Measurements from ENCODE around the gene FAM234B. TPM values are rescaled to one million over a fixed set of nuclear protein-coding genes. Genes with fewer than 3 reads are reported as not detected.

The FAM234B gene
- total RNA-seq, 2 donors from 2014 or later = 9.7 to 14.7 TPM

DNA sequence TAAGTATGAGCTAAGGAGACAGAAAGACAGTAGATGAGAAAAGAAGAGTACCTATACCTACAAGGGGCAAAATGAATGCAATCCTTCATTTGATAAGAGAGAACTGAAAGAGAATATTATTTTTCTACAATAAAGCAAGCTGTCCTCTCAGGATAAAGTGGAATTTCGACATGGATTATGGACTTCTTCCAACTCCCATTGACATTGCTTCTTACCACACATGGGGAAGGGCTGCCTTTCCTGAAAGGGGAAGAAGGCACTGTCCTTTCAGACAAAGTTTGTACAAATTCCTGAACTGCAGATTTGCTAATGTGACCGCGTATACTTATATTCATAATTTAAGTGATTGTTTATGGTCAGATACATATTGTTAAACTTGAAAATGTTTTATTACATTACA lies 39.8 kb upstream of the FAM234B start:
- Mint-ChIP-seq H3K9me3 (no peaks in the 10 kb centered on the region), H3K27me3 (no peaks in the 10 kb centered on the region), H3K4me3 (no peak overlapping the region), H3K27ac (no peak overlapping the region), H3K36me3 (ENCODE audit: low read depth) (no peaks in the 10 kb centered on the region), H3K4me1 (peaks cover 4% of the 10 kb centered on the region)
- no peak for ATAC-seq (replicated peaks)

DNA sequence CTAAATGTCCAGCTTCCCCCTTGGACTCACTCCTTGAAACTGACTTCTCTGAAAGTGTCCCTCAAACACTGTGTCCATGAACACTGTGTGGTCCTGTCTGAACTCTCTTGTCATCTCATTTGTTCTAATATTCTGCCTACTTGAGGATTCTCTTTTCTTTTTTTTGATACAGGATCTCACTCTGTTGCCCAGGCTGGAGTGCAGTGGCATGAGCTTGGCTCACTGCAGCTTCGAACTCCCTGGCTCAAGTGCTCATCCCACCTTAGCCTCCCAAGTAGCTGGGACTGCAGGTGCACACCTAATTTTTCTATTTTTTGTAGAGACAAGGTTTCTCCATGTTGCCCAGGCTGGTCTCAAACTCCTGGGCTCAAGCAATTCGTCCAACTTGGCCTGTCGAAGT lies 39.2 kb upstream of the FAM234B start:
- no peak overlapping the region for H3K4me3 Mint-ChIP-seq
- no peaks in the 10 kb centered on the region for H3K36me3 Mint-ChIP-seq (ENCODE audit: low read depth)
- no peaks in the 10 kb centered on the region for H3K27me3 Mint-ChIP-seq
- H3K27ac Mint-ChIP-seq = no peak overlapping the region
- peaks cover 4% of the 10 kb centered on the region for H3K4me1 Mint-ChIP-seq
- no peak for ATAC-seq (replicated peaks)
- no peaks in the 10 kb centered on the region for H3K9me3 Mint-ChIP-seq

DNA sequence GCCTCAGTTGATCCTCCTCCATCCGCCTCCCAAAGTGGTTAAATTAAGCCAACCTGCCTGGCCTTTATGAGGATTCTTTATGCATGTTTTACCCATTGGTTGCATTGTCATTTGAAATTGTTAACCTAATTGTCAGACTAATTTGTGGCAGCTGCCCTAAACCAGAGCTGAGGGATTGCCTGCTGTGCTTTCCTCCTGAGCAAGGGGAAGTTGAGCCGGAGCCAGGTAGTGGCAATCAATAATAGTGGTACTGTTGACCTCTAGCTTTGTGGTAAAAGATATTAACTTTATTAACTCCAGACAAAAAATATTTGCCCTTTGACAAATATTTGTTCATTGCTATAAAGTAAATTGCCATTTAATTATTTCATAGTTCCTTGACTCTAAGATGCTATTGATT lies 38.5 kb upstream of the FAM234B start:
- Mint-ChIP-seq H3K27ac (no peak overlapping the region), H3K4me3 (no peak overlapping the region), H3K27me3 (no peaks in the 10 kb centered on the region), H3K36me3 (ENCODE audit: low read depth) (no peaks in the 10 kb centered on the region), H3K4me1 (peaks cover 4% of the 10 kb centered on the region), H3K9me3 (no peaks in the 10 kb centered on the region)
- ATAC-seq (replicated peaks) = no peak

GRCh38 chr12:13007496-13008233 lies 36.5 kb upstream of the FAM234B start:
- no peak overlapping the region for H3K27ac Mint-ChIP-seq
- ATAC-seq (replicated peaks) = no peak
- H3K36me3 Mint-ChIP-seq (ENCODE audit: low read depth) = no peaks in the 10 kb centered on the region
- H3K4me1 Mint-ChIP-seq = no peaks in the 10 kb centered on the region
- no peak overlapping the region for H3K4me3 Mint-ChIP-seq
- peaks cover 5% of the 10 kb centered on the region for H3K27me3 Mint-ChIP-seq
- H3K9me3 Mint-ChIP-seq = no peaks in the 10 kb centered on the region

DNA sequence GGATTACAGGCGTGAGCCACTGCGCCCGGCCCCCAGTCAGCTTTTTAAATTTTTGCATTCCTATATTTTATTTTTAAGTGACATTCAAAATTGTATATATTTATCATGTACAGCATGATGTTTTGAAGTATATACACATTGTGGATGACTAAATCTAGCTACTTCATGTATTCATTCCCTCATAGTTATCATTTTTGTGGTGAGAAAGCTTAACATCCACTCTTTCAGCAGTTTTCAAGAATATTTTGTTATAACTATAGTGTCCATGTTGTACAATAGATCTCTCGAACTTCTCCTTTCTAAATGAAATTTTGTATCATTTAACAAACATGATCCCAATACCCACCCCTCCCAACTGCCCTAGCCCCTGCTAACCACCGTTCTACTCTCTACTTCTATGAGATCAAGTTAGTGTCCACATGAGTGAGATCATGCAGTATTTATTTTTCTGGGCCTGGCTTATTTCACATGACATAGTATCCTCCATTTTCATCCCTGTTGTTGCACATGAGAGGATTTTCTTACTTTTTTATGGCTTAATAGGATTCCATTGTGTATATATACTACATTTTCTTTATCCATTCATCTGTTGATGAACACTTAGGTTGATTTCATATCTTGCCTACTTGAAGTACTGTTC lies 35.3 kb upstream of the FAM234B start:
- H3K4me1 Mint-ChIP-seq = no peaks in the 10 kb centered on the region
- H3K4me3 Mint-ChIP-seq = no peak overlapping the region
- peaks cover 5% of the 10 kb centered on the region for H3K27me3 Mint-ChIP-seq
- ATAC-seq (replicated peaks) = no peak
- H3K36me3 Mint-ChIP-seq (ENCODE audit: low read depth) = no peaks in the 10 kb centered on the region
- H3K27ac Mint-ChIP-seq = no peak overlapping the region
- H3K9me3 Mint-ChIP-seq = no peaks in the 10 kb centered on the region

DNA sequence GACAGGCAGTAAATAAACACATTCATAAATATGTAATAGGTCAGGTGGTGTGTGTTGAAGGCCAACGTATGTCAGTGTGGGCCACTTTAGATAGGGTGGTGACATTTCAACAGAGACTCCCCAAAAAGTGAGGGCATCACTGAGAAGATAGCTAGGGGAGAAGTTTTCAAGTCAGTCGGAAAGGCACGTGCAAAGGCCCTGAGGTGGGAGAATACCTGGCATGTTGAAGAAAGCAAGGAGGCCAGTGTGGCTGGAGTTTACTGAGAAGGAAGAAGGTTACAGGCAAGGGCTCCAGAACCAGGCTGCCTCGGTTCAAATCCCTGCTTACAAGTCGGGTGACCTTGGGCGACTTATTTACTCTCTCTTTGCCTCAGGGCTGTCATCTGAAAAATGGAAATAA lies 33.1 kb upstream of the FAM234B start:
- ATAC-seq (replicated peaks) = no peak
- peaks cover 17% of the 10 kb centered on the region for H3K27me3 Mint-ChIP-seq
- no peaks in the 10 kb centered on the region for H3K9me3 Mint-ChIP-seq
- no peaks in the 10 kb centered on the region for H3K4me1 Mint-ChIP-seq
- H3K27ac Mint-ChIP-seq = no peak overlapping the region
- no peaks in the 10 kb centered on the region for H3K36me3 Mint-ChIP-seq (ENCODE audit: low read depth)
- no peak overlapping the region for H3K4me3 Mint-ChIP-seq

GRCh38 chr12:13022851-13023271 lies 21.3 kb upstream of the FAM234B start:
- no peak for ATAC-seq (replicated peaks)
- Mint-ChIP-seq H3K4me3 (no peak overlapping the region), H3K27me3 (peaks cover 28% of the 10 kb centered on the region), H3K27ac (no peak overlapping the region), H3K36me3 (ENCODE audit: low read depth) (no peaks in the 10 kb centered on the region), H3K9me3 (no peaks in the 10 kb centered on the region), H3K4me1 (no peaks in the 10 kb centered on the region)

GRCh38 chr12:13023811-13024530 lies 20.2 kb upstream of the FAM234B start:
- Mint-ChIP-seq H3K36me3 (ENCODE audit: low read depth) (no peaks in the 10 kb centered on the region), H3K4me3 (no peak overlapping the region), H3K9me3 (no peaks in the 10 kb centered on the region), H3K4me1 (no peaks in the 10 kb centered on the region), H3K27ac (no peak overlapping the region), H3K27me3 (peaks cover 25% of the 10 kb centered on the region)
- ATAC-seq (replicated peaks) = no peak

DNA sequence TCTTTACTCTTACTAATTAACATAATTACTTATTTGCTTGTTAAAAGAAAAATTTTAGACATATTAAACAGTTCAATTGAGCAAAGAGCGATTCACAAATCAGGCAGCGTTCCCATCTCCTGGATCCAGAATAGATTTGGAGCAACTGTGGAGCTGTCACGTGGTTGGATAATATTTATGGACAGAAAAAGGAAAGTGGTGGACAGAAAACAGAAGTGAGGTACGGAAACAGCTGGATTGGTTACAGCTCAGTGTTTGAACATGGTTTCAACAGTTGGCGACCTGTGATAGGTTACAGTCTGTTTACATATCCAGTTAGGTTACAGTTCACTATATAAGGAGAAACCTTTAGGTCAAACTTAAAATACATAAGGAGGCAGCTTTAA lies 19.7 kb upstream of the FAM234B start:
- Mint-ChIP-seq H3K4me3 (no peak overlapping the region), H3K27ac (no peak overlapping the region), H3K4me1 (no peaks in the 10 kb centered on the region), H3K27me3 (peaks cover 27% of the 10 kb centered on the region), H3K36me3 (ENCODE audit: low read depth) (no peaks in the 10 kb centered on the region), H3K9me3 (no peaks in the 10 kb centered on the region)
- no peak for ATAC-seq (replicated peaks)

GRCh38 chr12:13026286-13026685 lies 17.9 kb upstream of the FAM234B start:
- Mint-ChIP-seq H3K27ac (no peak overlapping the region), H3K9me3 (no peaks in the 10 kb centered on the region), H3K4me3 (no peak overlapping the region), H3K4me1 (no peaks in the 10 kb centered on the region), H3K36me3 (ENCODE audit: low read depth) (no peaks in the 10 kb centered on the region), H3K27me3 (peaks cover 27% of the 10 kb centered on the region)
- ATAC-seq (replicated peaks) = no peak

DNA sequence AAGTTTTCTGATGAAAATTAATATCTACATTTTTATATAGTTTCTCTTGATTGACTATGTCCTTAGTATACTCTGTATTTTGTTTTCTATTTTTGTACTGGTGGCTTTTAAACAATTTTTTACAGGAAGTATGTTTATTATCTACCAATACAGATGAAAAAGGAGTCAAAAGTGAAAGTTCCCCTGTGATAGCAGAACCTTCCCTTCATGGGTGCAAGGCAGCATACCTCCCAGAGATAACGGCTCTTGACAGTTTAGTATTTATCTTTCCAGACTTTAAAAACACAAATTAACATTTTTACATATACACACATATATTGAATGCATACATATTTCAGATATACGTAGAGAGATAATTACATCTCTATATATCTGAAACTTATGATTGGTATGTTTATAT lies 17.1 kb upstream of the FAM234B start:
- Mint-ChIP-seq H3K27me3 (peaks cover 27% of the 10 kb centered on the region), H3K4me3 (no peak overlapping the region), H3K4me1 (no peaks in the 10 kb centered on the region), H3K36me3 (ENCODE audit: low read depth) (no peaks in the 10 kb centered on the region), H3K27ac (no peak overlapping the region), H3K9me3 (no peaks in the 10 kb centered on the region)
- ATAC-seq (replicated peaks) = no peak

DNA sequence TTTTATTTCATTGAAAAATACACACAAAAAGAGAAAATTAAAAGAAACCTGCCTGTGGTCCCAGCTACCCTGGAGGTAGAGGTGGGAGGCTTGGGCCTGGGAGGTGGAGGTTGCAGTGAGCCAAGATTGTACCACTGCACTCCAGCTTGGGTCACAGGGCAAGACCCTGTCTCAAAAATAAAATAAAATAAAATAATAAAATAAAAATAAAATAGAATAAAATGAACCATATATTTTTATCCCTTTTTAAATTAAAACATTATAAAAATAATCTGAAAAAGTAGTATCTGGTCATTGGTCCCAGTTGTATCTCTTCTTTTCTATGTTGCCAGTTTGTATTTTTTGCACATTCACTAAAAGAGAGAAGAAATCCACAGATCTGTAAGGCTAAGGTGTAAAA lies 16.7 kb upstream of the FAM234B start:
- Mint-ChIP-seq H3K9me3 (no peaks in the 10 kb centered on the region), H3K27ac (no peak overlapping the region), H3K4me1 (no peaks in the 10 kb centered on the region), H3K36me3 (ENCODE audit: low read depth) (no peaks in the 10 kb centered on the region), H3K27me3 (peaks cover 27% of the 10 kb centered on the region), H3K4me3 (no peak overlapping the region)
- ATAC-seq (replicated peaks) = no peak

DNA sequence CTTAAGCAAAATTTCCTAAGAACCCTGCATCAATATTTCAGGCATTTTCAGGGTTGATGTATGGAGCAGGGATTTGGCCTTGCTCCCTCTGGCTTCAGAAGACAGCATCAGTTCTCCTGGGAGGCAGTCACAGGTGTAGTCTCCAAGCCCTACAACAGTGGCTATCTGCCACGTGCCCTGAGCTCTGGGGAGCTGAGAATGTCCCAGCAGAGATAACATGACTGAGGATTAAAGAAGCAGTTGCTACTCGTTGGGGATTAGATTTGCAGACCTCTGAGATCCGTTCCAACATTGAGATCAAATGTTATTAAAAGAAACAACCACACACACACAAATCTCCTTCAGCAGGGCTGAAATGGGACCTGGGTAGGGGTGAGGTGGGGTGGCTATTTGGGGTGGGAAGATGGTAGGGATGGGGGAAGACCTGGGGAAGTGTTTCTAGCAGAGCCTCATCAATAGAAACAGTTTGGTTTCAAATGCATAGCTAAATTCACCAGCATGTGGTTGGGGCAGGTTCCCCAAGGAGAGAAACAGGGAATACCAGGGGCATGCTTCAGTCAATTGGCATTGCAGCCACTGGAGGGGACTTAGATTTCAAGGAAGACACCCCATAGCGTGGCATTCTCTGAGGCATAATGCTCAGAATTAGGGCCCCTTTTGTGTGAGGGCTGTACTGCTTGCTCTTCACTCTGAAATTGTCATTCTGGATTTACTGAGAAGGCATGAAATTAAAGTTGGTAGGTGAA lies 15.2 kb upstream of the FAM234B start:
- H3K27me3 Mint-ChIP-seq = peaks cover 23% of the 10 kb centered on the region
- H3K36me3 Mint-ChIP-seq (ENCODE audit: low read depth) = no peaks in the 10 kb centered on the region
- H3K9me3 Mint-ChIP-seq = no peaks in the 10 kb centered on the region
- no peak overlapping the region for H3K27ac Mint-ChIP-seq
- H3K4me3 Mint-ChIP-seq = no peak overlapping the region
- no peaks in the 10 kb centered on the region for H3K4me1 Mint-ChIP-seq
- ATAC-seq (replicated peaks) = no peak

- no peaks in the 10 kb centered on the region for H3K9me3 Mint-ChIP-seq
- no peaks in the 10 kb centered on the region for H3K36me3 Mint-ChIP-seq (ENCODE audit: low read depth)
- no peak for ATAC-seq (replicated peaks)
- H3K27ac Mint-ChIP-seq = no peak overlapping the region
- H3K27me3 Mint-ChIP-seq = peaks cover 14% of the 10 kb centered on the region
- H3K4me3 Mint-ChIP-seq = no peak overlapping the region
- H3K4me1 Mint-ChIP-seq = no peaks in the 10 kb centered on the region
These were observed 13.5 kb upstream of the FAM234B start for GRCh38 chr12:13030541-13031291.

Data from activated T-helper 17 cell treated with anti-CD3 and anti-CD28 coated beads, Interleukin-2, amount 50 U/mL, for 72 hours (primary cell).